Anterior cingulate cortex (tissue), 58 donors: Measurements from ENCODE around the gene LRP1-AS.

Experiments
- DNase-seq, 58 donors: peaks; one replicate each; lab custom pipeline; 2025; lab: John Stamatoyannopoulos, UW

Gene LRP1-AS

GRCh38 chr12:57181072-57181471 is 33.7 kb upstream of the LRP1-AS start:
- DNase-seq, result no peak

- no peak for DNase-seq
These were observed 33.0 kb upstream of the LRP1-AS start for GRCh38 chr12:57180321-57180989.

- DNase-seq, result no peak
These were observed 32.1 kb upstream of the LRP1-AS start for GRCh38 chr12:57179331-57180086.

GRCh38 chr12:57178213-57178612 is 30.8 kb upstream of the LRP1-AS start:
- no peak for DNase-seq

GRCh38 chr12:57177354-57177753 is 29.9 kb upstream of the LRP1-AS start:
- DNase-seq, result no peak

GRCh38 chr12:57176846-57177245 is 29.4 kb upstream of the LRP1-AS start:
- DNase-seq, result no peak

GRCh38 chr12:57176139-57176477 is 28.7 kb upstream of the LRP1-AS start:
- no peak for DNase-seq

- peak in 52 of 58 donors; percentile 8 to 86 (median 50) for DNase-seq
These were observed 28.2 kb upstream of the LRP1-AS start for GRCh38 chr12:57175428-57176138.

- peak in 4 of 58 donors; percentile 8 to 47 (median 15) for DNase-seq
These were observed 26.3 kb upstream of the LRP1-AS start for GRCh38 chr12:57173683-57174082.

- DNase-seq, result peak in 1 of 58 donors; percentile 17
These were observed 25.7 kb upstream of the LRP1-AS start for GRCh38 chr12:57173089-57173488.

- DNase-seq, result no peak
These were observed 24.2 kb upstream of the LRP1-AS start for GRCh38 chr12:57171668-57172067.

GRCh38 chr12:57170927-57171326 is 23.5 kb upstream of the LRP1-AS start:
- no peak for DNase-seq

GRCh38 chr12:57170408-57170807 is 23.0 kb upstream of the LRP1-AS start:
- DNase-seq, result no peak

GRCh38 chr12:57169969-57170368 is 22.6 kb upstream of the LRP1-AS start:
- no peak for DNase-seq

GRCh38 chr12:57169046-57169795 is 21.8 kb upstream of the LRP1-AS start:
- peak in 5 of 58 donors; percentile 9 to 60 (median 16) for DNase-seq

GRCh38 chr12:57168058-57168457 is 20.6 kb upstream of the LRP1-AS start:
- DNase-seq, result peak in 3 of 58 donors; percentile 3 to 39 (median 34)

- DNase-seq, result peak in 4 of 58 donors; percentile 5 to 26 (median 23)
These were observed 19.6 kb upstream of the LRP1-AS start for GRCh38 chr12:57166971-57167371.

GRCh38 chr12:57165741-57166140 is 18.3 kb upstream of the LRP1-AS start:
- no peak for DNase-seq

GRCh38 chr12:57164966-57165625 is 17.7 kb upstream of the LRP1-AS start:
- DNase-seq, result no peak

- DNase-seq, result no peak
These were observed 17.0 kb upstream of the LRP1-AS start for GRCh38 chr12:57164454-57164853.
